G401 (cell line): ENCODE measurements around the gene CDC42. TPM values are rescaled to one million over a fixed set of nuclear protein-coding genes. Genes with fewer than 3 reads are reported as not detected.

Experiments used
- DNase-seq: peaks from one replicate; pipeline ENCODE4 v3.0.0-alpha.2; 2015; ENCODE audit warnings: low spot score
- in situ Hi-C: cut with HindIII; loops from 2 replicates; pipeline ENCODE4 v1.10.0; 2016; ENCODE audit warnings: low sequenced_read_pairs, mixed read lengths
- total RNA-seq: library from RNA; depleted of rRNA; stranded (reverse); fragments of >200 nt; shearing (Covaris generic); gene quantifications from 2 replicates; pipeline ENCODE4 v1.2.3, GENCODE V29; 2014

Gene CDC42
- total RNA-seq, 1 experiment from 2014 or later: 358 TPM

DNA sequence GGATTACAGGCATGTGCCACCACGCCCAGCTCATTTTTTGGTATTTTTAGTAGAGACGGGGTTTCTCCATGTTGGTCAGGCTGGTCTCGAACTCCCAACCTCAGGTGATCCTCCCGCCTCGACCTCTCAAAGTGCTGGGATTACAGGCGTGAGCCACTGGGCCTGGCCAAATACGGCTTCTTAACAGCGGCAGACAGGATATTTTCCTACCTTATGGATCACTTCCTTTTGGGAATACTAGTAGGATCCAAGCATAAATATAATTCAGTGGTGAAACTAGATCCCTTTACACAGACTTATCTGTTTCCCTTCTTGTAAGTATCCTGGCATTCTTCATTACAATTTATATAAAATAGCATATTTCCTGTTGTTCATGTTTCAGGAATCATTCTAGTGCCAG is 49.5 kb downstream of the CDC42 start:
- no peak for DNase-seq
- in situ Hi-C loops: no loop called here

DNA sequence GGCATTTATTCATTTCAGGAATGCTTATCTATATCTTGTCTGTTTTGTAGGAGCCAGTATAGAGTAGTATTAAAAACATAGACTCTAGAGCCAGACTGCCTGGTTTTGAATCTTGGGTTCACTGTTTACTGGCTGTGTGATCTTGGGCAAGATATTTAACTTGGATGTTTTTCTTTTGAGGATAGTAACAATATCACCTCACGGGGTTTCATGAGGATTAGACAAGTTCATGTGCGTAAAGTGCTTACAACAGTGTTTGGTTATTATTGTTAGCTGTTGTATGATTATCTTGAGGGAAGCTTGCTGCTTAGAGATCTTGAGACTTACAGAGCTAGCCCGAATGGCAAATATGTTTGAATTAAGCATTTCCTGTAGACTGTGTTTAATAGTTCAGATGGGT is 50.2 kb downstream of the CDC42 start:
- in situ Hi-C loops: no loop called here
- DNase-seq: no peak

DNA sequence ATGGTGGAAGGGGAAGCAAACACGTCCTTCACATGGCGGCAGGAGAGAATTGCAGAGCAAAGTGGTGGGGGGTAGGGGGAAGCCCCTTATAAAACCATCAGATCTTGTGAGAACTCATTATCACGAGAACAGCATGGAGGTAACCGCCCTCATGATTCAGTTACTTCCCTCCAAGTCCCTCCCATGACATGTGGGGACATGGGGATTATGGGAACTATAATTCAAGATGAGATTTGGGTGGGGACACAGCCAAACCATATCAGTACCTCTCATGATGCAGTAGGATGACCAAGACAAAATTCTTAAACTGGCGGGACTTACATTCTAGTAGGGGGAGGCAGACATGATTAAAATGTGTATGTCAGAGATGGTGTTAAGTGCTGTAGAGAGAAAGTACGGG is 51.6 kb downstream of the CDC42 start:
- in situ Hi-C loops: no loop called here
- DNase-seq: no peak

DNA sequence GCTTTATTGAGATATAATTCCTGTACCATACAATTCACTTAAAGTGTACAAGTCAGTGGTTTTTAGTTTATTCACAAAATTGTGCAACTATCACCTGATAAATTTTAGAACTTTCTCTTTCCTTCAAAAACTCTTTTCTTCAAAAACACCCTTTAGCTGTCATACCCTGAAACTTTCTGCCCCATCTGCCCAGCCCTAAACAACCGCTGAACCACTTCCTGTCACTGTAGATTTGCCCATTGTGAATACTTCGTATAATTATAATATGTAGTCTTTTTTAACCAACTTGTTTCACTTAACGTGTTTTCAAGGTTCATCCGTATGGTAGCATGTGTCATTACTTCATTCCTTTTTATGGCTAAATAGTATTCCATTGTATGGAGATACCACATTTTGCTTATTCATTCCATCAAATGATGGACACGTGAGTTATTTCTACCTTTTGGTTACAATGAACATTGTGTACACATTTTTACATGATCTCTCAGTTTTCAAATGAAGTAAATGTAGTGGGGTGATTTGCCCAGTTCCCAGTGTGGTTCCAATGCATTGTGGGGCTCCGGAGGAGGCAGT is 52.4 kb downstream of the CDC42 start:
- in situ Hi-C loops: no loop called here

DNA sequence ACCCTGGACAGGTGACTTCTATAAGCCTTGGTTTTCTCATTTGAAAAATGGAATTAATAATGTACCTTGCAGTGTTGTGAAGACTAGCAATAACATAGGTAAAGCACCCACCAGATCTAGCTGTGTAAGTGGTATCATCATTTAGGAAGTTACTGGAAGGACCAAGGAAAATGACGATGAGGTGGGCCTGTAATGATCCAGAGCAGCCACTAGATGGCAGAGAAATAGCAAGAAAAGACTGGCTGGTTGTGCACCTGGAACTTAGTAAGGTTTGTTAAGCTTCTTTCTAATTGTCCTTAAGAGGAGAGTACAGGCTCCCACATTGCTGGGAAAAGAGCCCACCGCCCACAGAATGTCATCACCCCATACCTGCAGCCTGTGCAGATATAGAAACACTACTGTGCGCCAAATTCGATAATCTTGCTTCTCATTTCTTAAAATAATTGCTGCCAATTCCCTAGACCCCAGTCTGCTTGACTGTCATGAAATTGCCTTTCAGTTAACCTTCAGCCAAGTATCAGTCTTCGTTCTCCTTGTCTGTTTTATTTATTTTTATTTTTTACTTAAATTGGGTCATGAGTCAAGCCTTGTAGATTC is 53.2 kb downstream of the CDC42 start:
- DNase-seq: peak; percentile 67

More for the DNA sequence above, 52.4 kb downstream of the CDC42 start:
- no peak for DNase-seq

DNA sequence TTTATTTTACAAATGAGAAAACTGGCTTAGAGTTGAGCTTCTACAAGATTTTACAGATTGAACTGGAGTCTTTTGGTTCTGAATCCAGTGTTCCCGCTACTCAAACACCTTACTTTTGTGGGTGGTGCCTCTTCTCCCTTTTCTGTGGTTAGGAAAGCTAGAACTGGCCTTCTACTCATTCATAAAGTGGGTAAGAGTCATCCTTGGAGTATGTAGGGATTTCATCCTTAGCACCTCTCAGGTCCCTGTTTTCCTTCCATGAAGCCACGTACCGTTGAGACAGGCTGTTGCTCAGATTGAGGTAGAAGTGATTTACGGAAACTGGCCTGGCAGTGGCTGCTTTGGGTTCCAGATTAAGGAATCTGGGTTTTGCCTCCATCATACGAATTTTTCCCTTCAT is 54.6 kb downstream of the CDC42 start:
- in situ Hi-C loops: no loop called here
- DNase-seq: no peak

More for the DNA sequence above, 53.2 kb downstream of the CDC42 start:
- in situ Hi-C loops: no loop called here

DNA sequence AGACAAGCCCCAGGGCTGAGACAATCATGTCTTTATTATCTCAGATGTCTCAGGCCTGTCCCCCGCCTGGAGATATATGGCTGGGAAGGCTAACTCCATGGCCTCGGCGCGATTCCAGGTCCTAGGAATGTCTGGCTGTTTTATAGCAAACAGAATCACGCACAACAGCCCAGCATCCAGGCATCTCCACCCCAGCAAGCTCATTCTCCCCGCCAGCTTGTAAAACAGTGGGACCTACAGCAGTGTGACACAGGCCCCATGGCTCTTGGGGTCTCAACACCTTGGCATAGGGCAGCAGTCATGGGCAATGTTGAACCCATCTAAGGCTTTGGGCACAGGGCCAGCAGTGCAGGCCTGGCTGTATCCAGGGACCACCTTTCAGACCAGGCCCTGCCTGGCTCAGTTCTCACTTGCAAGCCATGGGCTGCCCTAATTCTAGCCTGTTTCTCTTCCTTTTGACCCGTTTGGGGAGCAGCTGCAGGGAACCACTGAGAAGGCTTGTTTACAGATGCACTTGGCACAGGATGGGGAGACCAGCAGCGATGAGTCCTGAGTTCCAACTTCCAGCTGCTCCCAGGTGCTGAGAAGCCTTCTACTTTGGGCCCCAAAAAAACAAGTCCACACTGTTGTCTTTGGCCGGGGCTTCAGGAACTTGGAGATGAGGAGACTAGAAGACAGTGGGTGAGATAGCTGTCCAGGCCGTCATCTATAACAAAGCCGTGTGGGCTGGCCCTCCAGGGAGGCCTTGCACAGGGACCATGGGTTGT is 56.0 kb downstream of the CDC42 start:
- no peak for DNase-seq
- in situ Hi-C loops: no loop called here

DNA sequence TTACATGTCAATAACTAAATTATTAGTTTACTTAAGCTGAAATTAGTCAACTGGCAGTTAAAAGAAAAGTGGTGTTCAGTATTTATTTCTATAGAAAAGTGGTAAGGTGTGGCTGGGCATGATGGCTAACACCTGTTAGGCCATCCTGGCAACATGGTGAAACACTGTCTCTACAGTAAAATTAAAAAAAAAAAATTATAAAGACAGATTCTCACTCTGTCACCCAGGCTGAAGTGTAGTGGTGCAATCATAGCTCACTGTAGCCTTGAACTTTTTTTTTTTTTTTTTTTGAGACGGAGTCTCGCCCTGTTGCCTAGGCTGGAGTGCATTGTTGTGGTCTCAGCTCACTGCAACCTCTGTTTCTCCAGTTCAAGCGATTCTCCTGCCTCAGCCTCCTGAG is 57.5 kb downstream of the CDC42 start:
- in situ Hi-C loops: no loop called here
- DNase-seq: no peak

DNA sequence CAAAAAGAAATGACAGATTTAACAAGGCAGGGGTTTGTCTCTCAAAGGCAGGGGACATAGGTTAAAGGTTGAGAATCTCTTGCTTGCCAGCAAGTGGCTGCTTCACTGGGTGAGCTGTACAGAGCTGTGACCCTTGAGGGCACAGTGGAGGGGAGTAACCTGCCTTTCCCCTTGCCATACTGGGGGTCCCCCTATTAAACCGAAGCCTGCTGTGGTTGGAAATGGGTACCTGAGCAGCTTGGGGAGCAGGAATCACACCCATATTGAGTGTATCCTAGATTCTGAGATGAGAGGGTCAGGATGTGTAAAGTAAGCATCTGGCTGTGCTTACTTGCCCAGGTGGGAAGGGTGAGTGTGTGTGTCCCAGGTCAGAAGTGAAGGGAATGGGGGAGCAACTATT is 58.6 kb downstream of the CDC42 start:
- DNase-seq: no peak
- in situ Hi-C loops: no loop called here

DNA sequence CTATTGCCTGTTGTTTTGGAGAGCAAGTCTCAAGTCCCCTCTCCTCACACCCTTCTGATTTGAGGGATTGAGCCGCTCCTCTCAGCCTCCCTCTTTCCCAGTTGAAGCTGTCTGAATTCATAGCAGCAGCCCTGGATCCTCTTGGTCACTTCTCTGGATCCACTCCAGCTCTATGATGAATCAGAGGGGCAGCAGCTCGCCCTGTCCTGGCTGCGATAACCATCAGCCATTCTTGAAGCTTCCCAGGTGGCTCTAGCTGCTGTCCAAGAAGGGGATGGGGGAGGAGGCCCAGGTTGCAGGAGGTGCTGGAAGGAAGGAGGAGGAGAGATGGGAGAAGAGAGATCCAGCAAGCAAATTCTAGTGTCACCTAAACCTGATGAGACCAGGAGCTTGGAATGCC is 59.1 kb downstream of the CDC42 start:
- DNase-seq: no peak
- in situ Hi-C loops: no loop called here

DNA sequence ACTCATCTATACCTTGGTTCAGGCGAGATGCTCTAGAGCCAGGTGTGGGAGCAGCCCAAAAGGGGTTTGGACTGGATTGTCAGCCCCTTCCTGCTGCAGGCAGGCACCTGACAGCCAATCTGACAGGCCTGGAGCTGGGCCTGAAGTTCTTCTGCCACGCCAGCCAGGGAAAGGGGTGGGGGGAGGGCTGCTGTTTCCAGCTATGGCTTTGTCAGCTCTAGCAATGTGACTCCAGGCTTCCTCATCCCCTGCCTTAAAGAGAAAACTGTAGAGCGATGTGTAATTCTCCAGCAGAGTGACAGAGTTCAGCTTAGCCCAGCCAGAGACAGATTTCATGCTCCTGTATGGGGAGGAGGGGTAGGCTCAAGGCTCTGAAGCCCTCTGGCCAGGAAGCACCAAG is 60.0 kb downstream of the CDC42 start:
- in situ Hi-C loops: no loop called here
- no peak for DNase-seq

DNA sequence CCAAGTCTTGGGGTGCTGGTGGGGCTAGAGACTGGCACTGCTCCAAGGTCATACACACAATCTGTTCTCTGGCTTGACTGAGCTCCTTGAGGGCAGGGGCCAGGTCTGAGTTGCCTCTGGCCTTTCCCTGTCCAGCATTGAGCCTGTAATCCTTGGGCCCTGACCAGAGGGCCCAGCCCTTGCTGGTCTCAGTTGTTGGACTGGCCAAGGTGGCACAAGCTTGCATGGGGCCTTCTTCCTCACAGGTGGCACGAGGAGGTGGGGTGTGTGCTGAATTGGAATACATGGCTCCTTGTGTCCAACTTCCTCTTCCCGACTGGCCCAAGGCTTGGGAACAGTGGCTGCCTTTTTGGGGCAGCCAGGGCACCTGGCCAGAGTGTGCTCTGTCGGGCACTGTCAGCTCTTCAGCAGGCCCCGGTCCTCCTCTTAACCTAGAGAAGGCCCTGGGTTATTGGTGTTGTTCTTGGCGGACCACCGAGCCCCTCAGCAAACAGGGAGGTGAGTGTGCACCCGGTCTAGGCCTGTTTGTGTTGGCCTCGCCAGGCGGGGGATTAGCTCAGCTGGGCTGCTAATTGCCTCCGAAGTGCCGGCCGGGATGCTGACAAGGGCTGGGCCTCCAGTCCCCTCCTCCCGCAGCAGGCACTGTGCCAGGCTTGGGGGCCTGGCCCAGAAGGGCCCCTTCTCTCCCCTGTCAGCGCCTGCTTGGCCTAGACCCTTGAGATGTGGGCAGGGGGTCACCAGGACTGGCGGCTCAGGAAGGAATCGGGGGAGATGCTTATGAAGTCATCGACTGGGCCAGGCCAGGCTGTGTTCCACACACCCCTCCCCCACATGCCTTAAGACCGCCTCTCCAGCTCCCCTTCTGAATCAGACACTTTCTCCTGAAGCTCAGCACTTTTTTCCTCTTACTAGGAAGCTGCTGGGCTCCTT is 61.8 kb downstream of the CDC42 start:
- no peak for DNase-seq
- in situ Hi-C loops: no loop called here

DNA sequence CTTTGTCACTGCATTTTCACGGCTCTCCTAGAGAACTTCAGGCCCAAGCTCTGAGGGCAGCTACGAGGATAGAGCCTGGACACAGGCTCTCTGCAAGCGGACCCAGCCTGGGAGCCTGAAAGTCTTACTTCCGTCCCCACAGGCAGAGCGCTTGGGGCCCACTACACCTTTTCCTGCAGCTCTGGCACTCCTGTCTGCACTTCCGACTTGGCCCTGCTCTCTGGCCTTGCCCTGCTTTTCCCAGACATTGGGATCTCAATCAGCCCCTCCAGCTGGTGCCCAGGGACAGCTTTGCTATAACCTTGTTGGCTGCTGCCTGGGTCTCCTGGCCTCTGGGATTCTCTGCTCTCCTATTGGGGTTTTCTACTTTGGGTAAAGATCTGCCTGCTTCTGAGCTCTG is 62.8 kb downstream of the CDC42 start:
- DNase-seq: no peak
- in situ Hi-C loops: no loop called here

DNA sequence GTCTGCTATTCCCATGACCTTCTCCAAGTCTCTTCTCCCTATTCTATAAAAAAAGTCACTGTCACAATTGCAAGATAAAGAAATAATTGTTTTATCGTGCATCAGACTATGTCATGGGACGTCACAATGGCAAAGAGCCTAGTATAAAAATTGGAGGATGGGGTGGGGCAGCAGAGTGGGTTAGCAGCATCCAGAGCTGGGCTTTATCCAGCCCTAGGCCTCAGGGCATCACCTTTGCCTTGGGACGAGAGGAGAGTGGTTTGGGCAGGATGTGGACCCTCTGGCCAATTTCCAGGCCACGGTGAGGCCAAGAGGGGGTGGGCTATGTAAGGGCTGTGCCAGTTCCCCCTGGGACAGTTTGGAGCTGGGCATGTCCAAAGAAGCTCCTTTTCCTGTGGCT is 64.7 kb downstream of the CDC42 start:
- DNase-seq: no peak
- in situ Hi-C loops: no loop called here

DNA sequence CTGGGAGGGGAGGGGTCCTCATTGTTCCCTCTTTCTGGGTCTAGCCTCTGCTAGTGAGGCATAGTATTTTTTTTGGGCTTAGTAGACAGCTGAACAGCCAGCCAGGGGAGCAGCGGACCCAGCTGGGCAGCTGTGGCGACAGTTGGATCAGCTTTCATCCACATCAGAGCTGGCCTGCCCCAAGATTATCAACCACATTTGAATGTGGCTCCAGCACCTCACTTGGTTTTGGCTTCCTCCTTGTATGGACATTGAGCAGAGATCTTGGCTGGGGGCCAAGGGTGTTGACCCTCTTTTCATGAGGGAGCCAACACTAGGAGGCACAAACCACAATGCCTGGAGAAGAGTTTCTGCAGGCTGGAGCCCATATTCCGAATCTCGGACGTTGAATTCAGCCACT is 65.3 kb downstream of the CDC42 start:
- in situ Hi-C loops: no loop called here
- DNase-seq: no peak

DNA sequence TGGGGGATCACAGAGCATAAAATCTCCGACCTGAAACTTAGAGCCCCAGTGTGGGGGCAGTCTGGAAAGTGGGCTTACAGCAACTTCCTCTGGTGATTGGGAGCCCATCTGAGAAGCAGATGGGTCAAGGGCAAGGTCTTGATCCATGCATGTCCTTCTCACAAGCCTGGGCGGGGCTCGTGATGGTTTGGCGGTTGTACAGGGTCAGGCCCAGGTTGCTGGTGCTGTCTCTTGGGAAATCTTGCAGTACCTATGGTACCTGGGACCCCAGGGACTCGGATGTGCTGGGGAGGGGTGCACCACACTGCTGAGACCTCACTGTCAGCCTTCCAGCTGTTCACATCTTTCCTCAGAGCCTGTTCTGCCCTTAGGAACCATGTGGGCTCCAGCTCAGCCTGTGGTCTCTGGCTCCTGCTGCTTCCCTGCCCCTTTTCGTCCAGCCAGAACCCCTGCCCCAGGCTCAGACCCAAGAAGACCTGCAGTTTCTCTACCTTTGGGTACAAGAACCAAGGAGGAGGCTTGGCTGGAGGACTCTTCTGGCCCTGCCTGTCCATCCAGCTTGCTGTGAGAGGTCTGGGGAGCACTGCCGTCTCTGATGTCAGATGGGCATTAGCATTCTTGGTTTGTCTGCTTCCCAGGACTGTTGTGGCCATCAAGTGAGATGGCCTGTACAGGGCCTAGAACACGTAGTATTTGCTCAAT is 65.9 kb downstream of the CDC42 start:
- no peak for DNase-seq
- in situ Hi-C loops: no loop called here

DNA sequence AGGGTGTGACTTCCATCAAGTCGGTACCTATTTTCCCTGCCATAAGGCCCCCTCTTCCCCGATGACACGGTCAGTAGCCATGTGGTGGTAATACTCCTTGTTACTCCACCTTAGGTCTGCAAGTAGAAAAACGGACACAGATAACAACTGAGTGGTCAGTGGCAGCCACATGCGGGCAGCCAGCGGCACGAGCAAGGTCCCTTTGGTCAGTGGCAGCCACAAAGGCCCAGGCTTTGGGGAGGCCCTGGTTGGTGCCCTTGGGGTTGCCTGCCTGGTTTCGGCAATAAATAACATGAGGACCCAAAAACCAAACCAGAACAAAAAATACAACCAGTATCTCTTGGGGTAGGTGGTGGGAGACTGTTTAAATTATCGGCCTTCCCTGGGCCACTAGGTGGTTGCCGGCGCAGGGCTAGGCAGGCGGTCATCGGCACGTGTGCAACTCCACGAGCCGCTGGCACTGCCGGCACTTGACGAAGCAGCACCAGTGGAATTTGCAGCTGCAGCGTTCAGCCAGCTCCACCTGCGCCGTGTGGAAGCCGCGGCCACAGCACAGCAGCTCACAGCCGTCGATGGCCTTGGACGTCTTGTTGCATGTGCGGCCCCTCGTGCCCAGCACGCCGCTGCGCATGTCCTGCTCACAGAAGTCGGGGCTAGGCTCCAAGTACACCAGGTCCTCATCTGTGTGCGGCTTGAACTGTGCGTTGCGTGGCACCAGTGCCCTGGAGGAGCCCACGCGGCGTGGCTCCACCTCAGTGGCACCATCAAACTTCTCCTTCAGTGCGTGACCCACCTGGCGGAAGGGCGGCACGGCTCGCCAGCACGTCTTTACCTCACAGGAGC is 67.3 kb downstream of the CDC42 start:
- DNase-seq: no peak
- in situ Hi-C loops: no loop called here

DNA sequence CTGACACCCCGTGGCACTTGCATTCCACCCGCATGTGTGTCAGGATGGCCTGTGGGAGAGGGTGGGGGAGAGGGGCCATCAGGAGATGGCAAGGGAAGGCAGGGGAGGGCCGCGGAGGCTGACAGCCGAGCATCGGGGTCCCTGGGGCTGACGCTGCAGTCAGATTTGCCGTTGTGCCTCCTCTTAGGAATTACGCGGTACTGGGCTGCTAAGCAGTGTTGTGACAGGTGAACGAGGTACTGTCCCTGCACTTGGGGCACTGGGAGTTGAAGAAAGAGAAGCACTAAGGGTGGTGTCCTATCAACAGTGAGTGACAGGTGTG is 67.9 kb downstream of the CDC42 start:
- DNase-seq: no peak
- in situ Hi-C loops: no loop called here
